ENCODE results near the gene CD58.

- TF ChIP-seq MAX (IDR thresholded peaks at IDR 0.05; ENCODE audit: low read depth, low read length) (no peak), CTCF (IDR thresholded peaks at IDR 0.05; ENCODE audit: low read depth, low read length) (no peak)
Measured at GRCh38 chr1:116481934-116482333, 88.9 kb downstream of the CD58 start.
